Measurements from ENCODE around the gene TMEM59L. TPM values are rescaled to one million over a fixed set of nuclear protein-coding genes. Genes with fewer than 3 reads are reported as not detected.

The TMEM59L gene
- total and polyA plus RNA-seq, 2 of the 13 experiments (the other 11 are each of a cell fraction or from before 2014, with no cell fraction given) = 0.97 to 5.5 TPM

- TF ChIP-seq ZNF646 (CRISPR knock-in tag; IDR thresholded peaks at IDR 0.05) = no peak
- 0 out of 2 replicates have a peak, but pooled peaks have one; percentile 78 for TF ChIP-seq ZNF138 (CRISPR knock-in tag; IDR thresholded peaks at IDR 0.05; ENCODE audit: low read depth)
- TF ChIP-seq ZNF614 (CRISPR knock-in tag; IDR thresholded peaks at IDR 0.05; ENCODE audit: borderline replicate concordance) = peak; percentile 94
- TF ChIP-seq SMAD3 (CRISPR knock-in tag; IDR thresholded peaks at IDR 0.05) = peak; percentile 79; the same call in 1 of the 2 replicates
- TF ChIP-seq ZNF691 (CRISPR knock-in tag; IDR thresholded peaks at IDR 0.05; ENCODE audit: borderline replicate concordance, low read depth) = peak; percentile 90; the same call in 1 of the 2 replicates
- TF ChIP-seq ZNF234 (CRISPR knock-in tag; conservative IDR thresholded peaks at IDR 0.05) = no peak
- peak; percentile 77; the same call in 1 of the 2 replicates for TF ChIP-seq ZNF34 (CRISPR knock-in tag; IDR thresholded peaks at IDR 0.05; ENCODE audit: borderline replicate concordance)
- TF ChIP-seq SRSF9 (IDR thresholded peaks at IDR 0.05; ENCODE audit: borderline replicate concordance, insufficient read depth, low read depth, low read length, poor library complexity, severe bottlenecking) = no peak
- TF ChIP-seq TCF12 (IDR thresholded peaks at IDR 0.05) = no peak
- TF ChIP-seq TCF12 (CRISPR knock-in tag; IDR thresholded peaks at IDR 0.05) = peak; percentile 86
- peak; percentile 73 for TF ChIP-seq SP2 (CRISPR knock-in tag; IDR thresholded peaks at IDR 0.05)
- no peak for TF ChIP-seq TBL1XR1 (IDR thresholded peaks at IDR 0.05; ENCODE audit: borderline replicate concordance, low read length, partially characterized antibody)
- no peak for TF ChIP-seq ZFAT (CRISPR knock-in tag; conservative IDR thresholded peaks at IDR 0.05)
- TF ChIP-seq ZNF235 (CRISPR knock-in tag; IDR thresholded peaks at IDR 0.05; ENCODE audit: borderline replicate concordance) = no peak
- TF ChIP-seq CEBPB (IDR thresholded peaks at IDR 0.05; ENCODE audit: borderline replicate concordance, low read depth, low read length) = peak; percentile 55; the same call in 1 of the 2 replicates
- peak; percentile 66; the same call in 1 of the 2 replicates for TF ChIP-seq ZNF143 (CRISPR knock-in tag; IDR thresholded peaks at IDR 0.05)
- peak; percentile 64; the same call in 1 of the 2 replicates for TF ChIP-seq NFYC (CRISPR knock-in tag; IDR thresholded peaks at IDR 0.05)
- peak; percentile 89 for TF ChIP-seq GABPA (IDR thresholded peaks at IDR 0.05; ENCODE audit: low read depth, low read length)
- peak; percentile 95 for TF ChIP-seq GABPA (CRISPR knock-in tag; IDR thresholded peaks at IDR 0.05; ENCODE audit: low read depth)
- peak; percentile 57; the same call in 1 of the 2 replicates for TF ChIP-seq ZNF766 (CRISPR knock-in tag; IDR thresholded peaks at IDR 0.05; ENCODE audit: borderline replicate concordance)
- peak; percentile 91 for TF ChIP-seq ESRRA (CRISPR knock-in tag; IDR thresholded peaks at IDR 0.05; ENCODE audit: low read depth)
- TF ChIP-seq SATB2 (CRISPR knock-in tag; IDR thresholded peaks at IDR 0.05) = no peak; the same call in 1 of the 2 replicates
- TF ChIP-seq SP4 (CRISPR knock-in tag; IDR thresholded peaks at IDR 0.05) = peak; percentile 99
- TF ChIP-seq ZNF746 (CRISPR knock-in tag; IDR thresholded peaks at IDR 0.05) = peak; percentile 36; the same call in 1 of the 2 replicates
These were observed 40.9 kb upstream of the TMEM59L start, which contains the start of gene UBA52 (continued) for GRCh38 chr19:18571564-18572344.
